NCI-H345 treated with DMSO at 0.1 percent for 48 hours (cell line): ENCODE measurements around the gene P2RY2.

ENCODE experiments used
- DNase-seq: peaks from one replicate; lab custom pipeline; 2025; ENCODE audit not compliant: unreplicated experiment; lab: John Stamatoyannopoulos, UW

P2RY2 gene

GRCh38 chr11:73281796-73282660, 63.9 kb downstream of the P2RY2 start:
- DNase-seq: no peak

- no peak for DNase-seq
These were observed 65.4 kb downstream of the P2RY2 start for GRCh38 chr11:73283276-73284000.

GRCh38 chr11:73284106-73284505, 66.0 kb downstream of the P2RY2 start:
- DNase-seq: no peak

- no peak for DNase-seq
These were observed 67.6 kb downstream of the P2RY2 start for GRCh38 chr11:73285721-73286120.
